SK-N-SH (cell line): Measurements from ENCODE around the gene ARL14EP. TPM values are rescaled to one million over a fixed set of nuclear protein-coding genes. Genes with fewer than 3 reads are reported as not detected.

Source experiments
- CTCF ChIA-PET: fragments of 300-600, 350-600 bp; formaldehyde crosslinking; extraction: SDS; loops from one replicate; lab custom pipeline; 2021; lab: Yijun Ruan, JAX
- POLR2A ChIA-PET: fragments of 350-600 bp; sonication (Branson Sonifier 250); formaldehyde crosslinking; extraction: SDS; loops from one replicate; lab custom pipeline; 2020; ENCODE audit warnings: antibody characterized with exemption, inconsistent platforms; lab: Yijun Ruan, JAX
- DNase-seq: peaks from one replicate; pipeline ENCODE4 v3.0.0; 2012
- H2AFZ ChIP-seq: fragments of 200-600 bp; sonication (generic); 2 replicates; pipeline ENCODE4 v1.8.1; 2016; ENCODE audit warnings: antibody characterized with exemption, mild to moderate bottlenecking, low read depth
- H3F3A ChIP-seq: fragments of 200-600 bp; sonication (generic); replicated peaks from 2 replicates; pipeline ENCODE3; 2016; ENCODE audit warnings: antibody characterized with exemption, mild to moderate bottlenecking; ENCODE audit not compliant: insufficient read depth
- H3K27ac ChIP-seq, 2 experiments: fragments of 200-500 bp in 1 of 2; fragments of 200-600 bp in 1 of 2; sonication (Bioruptor generic) in 1 of 2; sonication (generic), shearing (Covaris generic) in 1 of 2; 2 replicates each; pipeline versions ENCODE4 v1.5.1 to v1.6.1; 2014 to 2016; ENCODE audit warnings: low read depth in 2 of 2, inconsistent platforms in 1 of 2, low read length in 1 of 2, mild to moderate bottlenecking in 1 of 2, mixed read lengths in 1 of 2
- H3K27me3 ChIP-seq: fragments of 200-600 bp; sonication (generic), shearing (Covaris generic); 2 replicates; pipeline ENCODE4 v1.6.1; 2016; ENCODE audit warnings: mixed run types; ENCODE audit not compliant: insufficient read depth
- H3K36me3 ChIP-seq, 2 experiments: fragments of 200-500 bp in 1 of 2; fragments of 200-600 bp in 1 of 2; sonication (Bioruptor generic) in 1 of 2; sonication (generic) in 1 of 2; replicated peaks in 1 of 2; 2 replicates each; pipeline versions ENCODE3 to v1.5.1; 2014 to 2016; ENCODE audit warnings: low read length in 1 of 2, mild to moderate bottlenecking in 1 of 2; ENCODE audit not compliant: insufficient read depth in 2 of 2, control insufficient read depth in 1 of 2
- H3K4me1 ChIP-seq, 2 experiments: fragments of 200-500 bp in 1 of 2; fragments of 200-600 bp in 1 of 2; sonication (Bioruptor generic) in 1 of 2; sonication (generic), shearing (Covaris generic) in 1 of 2; 2 replicates each; pipeline versions ENCODE4 v1.5.1 to v1.6.1; 2014 to 2016; ENCODE audit warnings: low read depth in 1 of 2, low read length in 1 of 2, mixed run types in 1 of 2; ENCODE audit not compliant: insufficient read depth in 2 of 2, control insufficient read depth in 1 of 2
- H3K4me2 ChIP-seq: fragments of 200-600 bp; sonication (generic), shearing (Covaris generic); 2 replicates; pipeline ENCODE4 v1.6.1; 2017; ENCODE audit warnings: mixed run types
- H3K4me3 ChIP-seq, 2 experiments: fragments of 200-500 bp in 1 of 2; fragments of 200-600 bp in 1 of 2; sonication (Bioruptor generic) in 1 of 2; sonication (generic), shearing (Covaris generic) in 1 of 2; 2 replicates each; pipeline versions ENCODE4 v1.5.1 to v1.8.1; 2014 to 2016; ENCODE audit warnings: low read depth in 2 of 2, inconsistent platforms in 1 of 2, low read length in 1 of 2, mild to moderate bottlenecking in 1 of 2, mixed read lengths in 1 of 2, moderate library complexity in 1 of 2
- H3K79me2 ChIP-seq: fragments of 200-600 bp; sonication (generic); 2 replicates; pipeline ENCODE4 v1.8.1; 2017; ENCODE audit warnings: mild to moderate bottlenecking; ENCODE audit not compliant: insufficient read depth
- H3K9ac ChIP-seq: fragments of 200-600 bp; sonication (generic); 2 replicates; pipeline ENCODE4 v1.6.1; 2017; ENCODE audit warnings: mixed run types
- H3K9me2 ChIP-seq: fragments of 200-600 bp; sonication (generic); 2 replicates; pipeline ENCODE4 v1.6.1; 2017; ENCODE audit warnings: mixed run types
- H3K9me3 ChIP-seq: fragments of 200-600 bp; sonication (generic); 2 replicates; pipeline ENCODE4 v1.6.1; 2017; ENCODE audit warnings: mixed run types, mild to moderate bottlenecking, moderate library complexity
- H4K20me1 ChIP-seq: fragments of 200-600 bp; sonication (generic); 2 replicates; pipeline ENCODE4 v1.6.1; 2017; ENCODE audit warnings: mild to moderate bottlenecking, mixed run types; ENCODE audit not compliant: insufficient read depth
- EZH2phosphoT487 ChIP-seq: fragments of 200-600 bp; sonication (generic); IDR thresholded peaks from 2 replicates; pipeline ENCODE4 v1.6.1; 2017; ENCODE audit warnings: low read depth, mixed run types, mild to moderate bottlenecking, antibody characterized with exemption, moderate library complexity, borderline replicate concordance
- FOSL2 ChIP-seq: IDR thresholded peaks from 2 replicates; pipeline ENCODE4 v1.4.0; 2012; ENCODE audit warnings: low read depth, mild to moderate bottlenecking, moderate library complexity, borderline replicate concordance
- FOXJ3 ChIP-seq: sonication (generic); formaldehyde crosslinking; IDR thresholded peaks from 2 replicates; pipeline ENCODE4 v1.5.1; 2020; ENCODE audit warnings: mild to moderate bottlenecking, missing genetic modification reagents
- JUND ChIP-seq: IDR thresholded peaks from 2 replicates; pipeline ENCODE4 v1.4.0; 2012
- MAX ChIP-seq: IDR thresholded peaks from 2 replicates; pipeline ENCODE4 v1.4.0; 2012; ENCODE audit warnings: low read depth
- RFX5 ChIP-seq: IDR thresholded peaks from 2 replicates; pipeline ENCODE4 v1.6.1; 2012; ENCODE audit warnings: mild to moderate bottlenecking, improper control_type of control experiment, low read length
- RXRA ChIP-seq: IDR thresholded peaks from 2 replicates; pipeline ENCODE4 v1.4.0; 2012; ENCODE audit warnings: low read depth, mild to moderate bottlenecking, borderline replicate concordance
- TAF1 ChIP-seq: IDR thresholded peaks from 2 replicates; pipeline ENCODE4 v1.6.1; 2012; ENCODE audit warnings: low read depth, mild to moderate bottlenecking, low read length, moderate library complexity, borderline replicate concordance
- YY1 ChIP-seq: IDR thresholded peaks from 2 replicates; pipeline ENCODE4 v1.4.0; 2012; ENCODE audit warnings: low read depth, mild to moderate bottlenecking
- WGBS: methylation state at CpG from one replicate; pipeline ENCODE4 v1.1.6; 2017; ENCODE audit warnings: low lambda C conversion rate; 5-methylcytosine and 5-hydroxymethylcytosine counted together
- polyA plus RNA-seq, 3 experiments: library from polyadenylated mRNA; depleted of rRNA; stranded (reverse); fragments of >200 nt; gene quantifications; 2 replicates each; pipeline ENCODE4 v1.2.3, GENCODE V29; 2012
- TF ChIP-seq, protein P1 (sequence below): IDR thresholded peaks from 2 replicates; pipeline ENCODE4 v1.4.0; 2012; ENCODE audit warnings: low read depth, borderline replicate concordance
- TF ChIP-seq, protein P2 (sequence below): IDR thresholded peaks from 2 replicates; pipeline ENCODE4; 2012
- TF ChIP-seq, protein P3 (sequence below): fragments of 200-600 bp; sonication (generic); IDR thresholded peaks from 2 replicates; pipeline ENCODE4 v1.6.1; 2017; ENCODE audit warnings: antibody characterized with exemption, mild to moderate bottlenecking, moderate library complexity
- TF ChIP-seq, protein P4 (sequence below): fragments of 150-350 bp; IDR thresholded peaks from 2 replicates; pipeline ENCODE4 v1.6.1; 2017; ENCODE audit warnings: antibody characterized with exemption, low read length, low read depth, borderline replicate concordance

ARL14EP gene
- polyA plus RNA-seq, 1 of the 3 experiments (the other 2 are of a cell fraction) = 7.0 TPM

GRCh38 chr11:30281476-30282288, 41.2 kb upstream of the ARL14EP start:
- H3K27ac ChIP-seq = no peak overlapping the region
- ChIA-PET POLR2A (no interaction called here), CTCF (interaction anchor here (1.2 kb wide), 1 partner anchor 9 kb away, joined by 3 read pairs; no protein-coding TSS in a partner anchor)
- H3K4me1 ChIP-seq = no peaks in the 10 kb centered on the region
- H3K79me2 ChIP-seq = no peaks in the 10 kb centered on the region
- H3K27me3 ChIP-seq = no peaks in the 10 kb centered on the region
- H3K36me3 ChIP-seq = no peaks in the 10 kb centered on the region
- TF ChIP-seq RXRA (no peak), RFX5 (no peak), JUND (no peak), FOSL2 (no peak)
- TF ChIP-seq, protein P1, sequence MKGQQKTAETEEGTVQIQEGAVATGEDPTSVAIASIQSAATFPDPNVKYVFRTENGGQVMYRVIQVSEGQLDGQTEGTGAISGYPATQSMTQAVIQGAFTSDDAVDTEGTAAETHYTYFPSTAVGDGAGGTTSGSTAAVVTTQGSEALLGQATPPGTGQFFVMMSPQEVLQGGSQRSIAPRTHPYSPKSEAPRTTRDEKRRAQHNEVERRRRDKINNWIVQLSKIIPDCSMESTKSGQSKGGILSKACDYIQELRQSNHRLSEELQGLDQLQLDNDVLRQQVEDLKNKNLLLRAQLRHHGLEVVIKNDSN = no peak
- TF ChIP-seq, protein P2, sequence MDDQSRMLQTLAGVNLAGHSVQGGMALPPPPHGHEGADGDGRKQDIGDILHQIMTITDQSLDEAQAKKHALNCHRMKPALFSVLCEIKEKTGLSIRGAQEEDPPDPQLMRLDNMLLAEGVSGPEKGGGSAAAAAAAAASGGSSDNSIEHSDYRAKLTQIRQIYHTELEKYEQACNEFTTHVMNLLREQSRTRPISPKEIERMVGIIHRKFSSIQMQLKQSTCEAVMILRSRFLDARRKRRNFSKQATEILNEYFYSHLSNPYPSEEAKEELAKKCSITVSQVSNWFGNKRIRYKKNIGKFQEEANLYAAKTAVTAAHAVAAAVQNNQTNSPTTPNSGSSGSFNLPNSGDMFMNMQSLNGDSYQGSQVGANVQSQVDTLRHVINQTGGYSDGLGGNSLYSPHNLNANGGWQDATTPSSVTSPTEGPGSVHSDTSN = no peak
- no peak overlapping the region for H3K9ac ChIP-seq
- no peaks in the 10 kb centered on the region for H3K9me3 ChIP-seq
- no peaks in the 10 kb centered on the region for H4K20me1 ChIP-seq
- no peak overlapping the region for H3K4me2 ChIP-seq
- WGBS = 9% methylated on average over 7 of the region's 7 CpGs
- no peak overlapping the region for H2AFZ ChIP-seq
- no peak for DNase-seq
- peaks cover 7% of the 10 kb centered on the region for H3F3A ChIP-seq
- H3K9me2 ChIP-seq = no peaks in the 10 kb centered on the region
- no peak overlapping the region for H3K4me3 ChIP-seq

GRCh38 chr11:30282289-30282631, 40.6 kb upstream of the ARL14EP start:
- TF ChIP-seq, protein P3, sequence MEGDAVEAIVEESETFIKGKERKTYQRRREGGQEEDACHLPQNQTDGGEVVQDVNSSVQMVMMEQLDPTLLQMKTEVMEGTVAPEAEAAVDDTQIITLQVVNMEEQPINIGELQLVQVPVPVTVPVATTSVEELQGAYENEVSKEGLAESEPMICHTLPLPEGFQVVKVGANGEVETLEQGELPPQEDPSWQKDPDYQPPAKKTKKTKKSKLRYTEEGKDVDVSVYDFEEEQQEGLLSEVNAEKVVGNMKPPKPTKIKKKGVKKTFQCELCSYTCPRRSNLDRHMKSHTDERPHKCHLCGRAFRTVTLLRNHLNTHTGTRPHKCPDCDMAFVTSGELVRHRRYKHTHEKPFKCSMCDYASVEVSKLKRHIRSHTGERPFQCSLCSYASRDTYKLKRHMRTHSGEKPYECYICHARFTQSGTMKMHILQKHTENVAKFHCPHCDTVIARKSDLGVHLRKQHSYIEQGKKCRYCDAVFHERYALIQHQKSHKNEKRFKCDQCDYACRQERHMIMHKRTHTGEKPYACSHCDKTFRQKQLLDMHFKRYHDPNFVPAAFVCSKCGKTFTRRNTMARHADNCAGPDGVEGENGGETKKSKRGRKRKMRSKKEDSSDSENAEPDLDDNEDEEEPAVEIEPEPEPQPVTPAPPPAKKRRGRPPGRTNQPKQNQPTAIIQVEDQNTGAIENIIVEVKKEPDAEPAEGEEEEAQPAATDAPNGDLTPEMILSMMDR = no peak
- TF ChIP-seq YY1 (no peak), TAF1 (no peak), FOXJ3 (CRISPR knock-in tag) (no peak), EZH2phosphoT487 (no peak), MAX (no peak), JUND (no peak)
- TF ChIP-seq, protein P4, sequence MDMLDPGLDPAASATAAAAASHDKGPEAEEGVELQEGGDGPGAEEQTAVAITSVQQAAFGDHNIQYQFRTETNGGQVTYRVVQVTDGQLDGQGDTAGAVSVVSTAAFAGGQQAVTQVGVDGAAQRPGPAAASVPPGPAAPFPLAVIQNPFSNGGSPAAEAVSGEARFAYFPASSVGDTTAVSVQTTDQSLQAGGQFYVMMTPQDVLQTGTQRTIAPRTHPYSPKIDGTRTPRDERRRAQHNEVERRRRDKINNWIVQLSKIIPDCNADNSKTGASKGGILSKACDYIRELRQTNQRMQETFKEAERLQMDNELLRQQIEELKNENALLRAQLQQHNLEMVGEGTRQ = no peak
- no peaks in the 10 kb centered on the region for H3K9me2 ChIP-seq
- no peaks in the 10 kb centered on the region for H3K27me3 ChIP-seq
- CTCF ChIA-PET = no interaction called here
- no peak for DNase-seq
- no peak overlapping the region for H3K4me3 ChIP-seq
- H3K79me2 ChIP-seq = no peaks in the 10 kb centered on the region
- H3K9ac ChIP-seq = no peak overlapping the region
- H3K36me3 ChIP-seq = no peaks in the 10 kb centered on the region
- H3F3A ChIP-seq = peaks cover 7% of the 10 kb centered on the region
- POLR2A ChIA-PET = no interaction called here
- H3K27ac ChIP-seq = no peak overlapping the region
- H3K9me3 ChIP-seq = no peaks in the 10 kb centered on the region
- H3K4me1 ChIP-seq = no peaks in the 10 kb centered on the region
- WGBS = 39% methylated on average over 3 of the region's 3 CpGs
- H2AFZ ChIP-seq = no peak overlapping the region
- H4K20me1 ChIP-seq = no peaks in the 10 kb centered on the region
- no peak overlapping the region for H3K4me2 ChIP-seq
